ENCODE measurements around the gene BTBD8. TPM values are rescaled to one million over a fixed set of nuclear protein-coding genes. Genes with fewer than 3 reads are reported as not detected.
A peak's percentile ranks its signal among the peaks of the same experiment; 100 is the strongest.

BTBD8 gene
- total RNA-seq: 5.8 and 8.3 TPM in 2 replicates

DNA sequence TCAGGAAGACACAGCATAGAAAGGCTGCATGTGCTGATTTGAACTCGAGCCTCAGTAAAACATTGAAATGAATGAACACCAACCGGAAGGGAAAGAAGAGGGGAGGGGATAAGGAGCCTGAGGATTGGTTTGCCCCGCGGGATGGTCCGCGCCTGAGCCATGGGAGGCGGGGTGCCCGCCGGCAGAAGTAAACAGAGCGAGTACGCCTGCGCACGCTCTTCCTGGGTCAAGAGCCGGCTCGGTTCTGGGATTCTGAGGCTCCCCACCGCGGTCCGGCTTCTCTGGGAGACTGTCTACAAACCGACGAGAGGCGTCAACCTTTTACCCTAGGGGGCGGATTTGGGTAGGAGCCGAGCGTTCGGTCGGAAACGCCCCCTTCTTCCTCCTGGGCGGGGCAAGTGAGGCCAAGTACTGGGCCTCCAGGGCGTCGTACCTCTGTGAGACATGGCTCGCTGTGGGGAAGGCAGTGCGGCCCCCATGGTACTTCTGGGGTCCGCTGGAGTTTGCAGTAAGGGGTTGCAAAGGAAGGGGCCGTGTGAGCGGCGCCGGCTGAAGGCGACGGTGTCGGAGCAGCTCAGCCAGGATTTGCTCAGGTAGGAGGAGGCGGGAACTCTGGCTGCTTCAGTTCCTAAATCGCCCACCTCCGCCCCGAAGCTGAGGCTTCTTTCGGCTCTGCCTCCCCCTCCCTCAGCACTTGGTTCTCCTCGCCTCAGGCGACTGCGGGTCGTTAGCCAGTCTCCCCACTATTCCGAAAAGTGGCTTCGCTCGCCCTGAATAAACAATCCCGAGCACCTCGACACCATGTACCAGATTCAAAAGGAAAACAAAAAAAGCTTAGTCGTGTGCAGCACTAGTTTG, at the start of gene BTBD8:
Gene BTBD8, plus strand, starts transcription at position 218 of the 858 bp plus-strand sequence. Its CDS starts 227 bp downstream, at position 445.
- Histone ChIP-seq H3K27me3 (ENCODE audit: insufficient read depth, low read length) (no peaks in the 10 kb centered on the region), H3K4me2 (ENCODE audit: insufficient read depth, low read length) (peak within 1 kb of the TSS; percentile 81), H3K27ac (ENCODE audit: low read depth, low read length) (peak within 1 kb of the TSS; percentile 27), H3K9me3 (ENCODE audit: low read depth, low read length) (peaks cover 1% of the 10 kb centered on the region), H3K4me3 (ENCODE audit: insufficient read depth, low read length) (peak within 1 kb of the TSS; percentile 80), H4K20me1 (ENCODE audit: insufficient read depth, low read length) (no peaks in the 10 kb centered on the region), H3K4me1 (ENCODE audit: insufficient read depth, low read length) (no peaks in the 10 kb centered on the region), H3K79me2 (ENCODE audit: insufficient read depth, low read length) (no peaks in the 10 kb centered on the region), H3K36me3 (ENCODE audit: insufficient read depth, low read length) (no peaks in the 10 kb centered on the region), H2AFZ (ENCODE audit: low read length) (peak within 1 kb of the TSS; percentile 90)
- TF ChIP-seq, protein P1, sequence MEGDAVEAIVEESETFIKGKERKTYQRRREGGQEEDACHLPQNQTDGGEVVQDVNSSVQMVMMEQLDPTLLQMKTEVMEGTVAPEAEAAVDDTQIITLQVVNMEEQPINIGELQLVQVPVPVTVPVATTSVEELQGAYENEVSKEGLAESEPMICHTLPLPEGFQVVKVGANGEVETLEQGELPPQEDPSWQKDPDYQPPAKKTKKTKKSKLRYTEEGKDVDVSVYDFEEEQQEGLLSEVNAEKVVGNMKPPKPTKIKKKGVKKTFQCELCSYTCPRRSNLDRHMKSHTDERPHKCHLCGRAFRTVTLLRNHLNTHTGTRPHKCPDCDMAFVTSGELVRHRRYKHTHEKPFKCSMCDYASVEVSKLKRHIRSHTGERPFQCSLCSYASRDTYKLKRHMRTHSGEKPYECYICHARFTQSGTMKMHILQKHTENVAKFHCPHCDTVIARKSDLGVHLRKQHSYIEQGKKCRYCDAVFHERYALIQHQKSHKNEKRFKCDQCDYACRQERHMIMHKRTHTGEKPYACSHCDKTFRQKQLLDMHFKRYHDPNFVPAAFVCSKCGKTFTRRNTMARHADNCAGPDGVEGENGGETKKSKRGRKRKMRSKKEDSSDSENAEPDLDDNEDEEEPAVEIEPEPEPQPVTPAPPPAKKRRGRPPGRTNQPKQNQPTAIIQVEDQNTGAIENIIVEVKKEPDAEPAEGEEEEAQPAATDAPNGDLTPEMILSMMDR (IDR thresholded peaks at IDR 0.05; ENCODE audit: extremely low read depth, low read depth, low read length): no peak
- DNase-seq (ENCODE audit: insufficient read length, low spot score, missing footprints): peak; percentile 92

DNA sequence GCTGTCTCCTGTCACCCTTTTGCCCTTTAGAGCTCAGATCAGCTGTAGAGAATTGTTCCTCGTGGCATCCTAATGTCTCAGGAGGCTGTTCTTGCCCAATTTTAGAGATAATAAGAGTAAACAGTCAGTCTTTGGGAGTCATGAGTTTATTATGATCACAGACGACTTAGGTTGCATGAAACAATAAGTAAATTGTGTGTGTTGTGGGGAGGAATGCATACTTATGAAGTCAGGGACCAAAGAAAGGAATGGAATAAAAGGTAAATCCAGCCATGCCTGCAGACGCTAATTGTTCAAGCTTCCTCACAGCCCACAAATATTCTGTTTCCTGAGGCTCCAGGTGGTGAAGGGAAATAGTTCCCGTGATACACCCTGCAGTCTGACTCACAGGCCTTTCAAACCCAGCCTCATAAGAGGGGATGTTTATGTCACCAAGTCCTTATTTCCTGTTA, 49.5 kb upstream of the BTBD8 start:
- Histone ChIP-seq H3K4me2 (ENCODE audit: insufficient read depth, low read length) (peak overlapping the region; percentile 81), H3K4me3 (ENCODE audit: insufficient read depth, low read length) (no peak overlapping the region), H2AFZ (ENCODE audit: low read length) (no peak overlapping the region), H3K79me2 (ENCODE audit: insufficient read depth, low read length) (no peaks in the 10 kb centered on the region), H3K27me3 (ENCODE audit: insufficient read depth, low read length) (peaks cover 7% of the 10 kb centered on the region), H3K4me1 (ENCODE audit: insufficient read depth, low read length) (no peaks in the 10 kb centered on the region), H3K27ac (ENCODE audit: low read depth, low read length) (no peak overlapping the region), H3K36me3 (ENCODE audit: insufficient read depth, low read length) (no peaks in the 10 kb centered on the region), H3K9me3 (ENCODE audit: low read depth, low read length) (no peaks in the 10 kb centered on the region), H4K20me1 (ENCODE audit: insufficient read depth, low read length) (no peaks in the 10 kb centered on the region)
- no peak for DNase-seq (ENCODE audit: insufficient read length, low spot score, missing footprints)
- TF ChIP-seq, protein P1 (IDR thresholded peaks at IDR 0.05; ENCODE audit: extremely low read depth, low read depth, low read length): no peak

DNA sequence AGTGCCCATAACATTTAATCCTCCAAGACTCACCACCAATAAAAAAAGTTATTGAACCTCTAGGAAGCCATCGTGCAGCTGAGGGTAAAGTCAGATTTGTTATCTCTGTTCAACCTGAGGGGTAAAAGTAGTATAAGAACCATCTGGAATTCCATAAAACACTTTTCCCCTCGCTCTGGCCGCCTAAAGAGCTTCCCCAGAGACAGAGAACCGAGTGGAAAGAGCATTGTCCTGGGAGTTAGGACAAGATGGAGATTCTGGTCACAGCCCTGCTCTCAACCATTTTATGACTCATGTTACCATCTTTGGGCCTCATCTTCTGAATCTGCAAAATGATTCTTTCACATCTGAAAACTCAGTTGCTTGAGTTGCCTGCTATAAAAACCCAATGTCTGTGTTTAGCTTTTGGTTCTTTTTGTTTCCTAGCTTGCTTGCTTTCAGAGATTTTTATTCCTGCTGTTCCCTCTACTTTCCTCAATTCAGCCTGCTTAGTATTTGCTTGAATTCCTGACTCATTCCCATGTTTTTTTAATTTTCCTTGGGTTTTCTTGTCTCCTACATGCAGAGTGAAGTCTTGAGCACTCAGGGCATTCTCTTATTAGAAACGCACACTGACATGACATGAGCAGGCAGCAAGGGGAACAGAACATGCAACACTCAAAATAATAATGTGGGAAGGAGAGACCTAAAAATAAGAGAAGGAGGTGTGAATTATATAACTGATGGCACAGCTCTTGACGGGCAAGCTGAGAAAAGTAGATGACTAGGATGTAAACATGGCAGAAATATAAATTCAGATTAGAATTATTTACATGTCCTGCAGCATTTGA, 48.6 kb upstream of the BTBD8 start:
- Histone ChIP-seq H3K4me1 (ENCODE audit: insufficient read depth, low read length) (no peaks in the 10 kb centered on the region), H3K27me3 (ENCODE audit: insufficient read depth, low read length) (peaks cover 12% of the 10 kb centered on the region), H3K79me2 (ENCODE audit: insufficient read depth, low read length) (no peaks in the 10 kb centered on the region), H3K27ac (ENCODE audit: low read depth, low read length) (no peak overlapping the region), H3K4me3 (ENCODE audit: insufficient read depth, low read length) (no peak overlapping the region), H3K9me3 (ENCODE audit: low read depth, low read length) (no peaks in the 10 kb centered on the region), H3K36me3 (ENCODE audit: insufficient read depth, low read length) (no peaks in the 10 kb centered on the region), H3K4me2 (ENCODE audit: insufficient read depth, low read length) (no peak overlapping the region), H4K20me1 (ENCODE audit: insufficient read depth, low read length) (no peaks in the 10 kb centered on the region), H2AFZ (ENCODE audit: low read length) (peak overlapping the region; percentile 34)
- TF ChIP-seq, protein P1 (IDR thresholded peaks at IDR 0.05; ENCODE audit: extremely low read depth, low read depth, low read length): no peak
- DNase-seq (ENCODE audit: insufficient read length, low spot score, missing footprints): peak; percentile 55

All from osteoblast (primary cell).